ENCODE results near the gene SPTB. TPM values are rescaled to one million over a fixed set of nuclear protein-coding genes. Genes with fewer than 3 reads are reported as not detected.

The SPTB gene
- polyA plus RNA-seq, 3 donors = 15.5 to 18.8 (median 16.2) TPM

GRCh38 chr14:64856529-64857445, 22.9 kb downstream of the SPTB start:
- no peak for DNase-seq

GRCh38 chr14:64855721-64856528, 23.8 kb downstream of the SPTB start:
- no peak for DNase-seq

GRCh38 chr14:64850369-64851137, 29.2 kb downstream of the SPTB start:
- DNase-seq = no peak

- DNase-seq = no peak
Observed at GRCh38 chr14:64849940-64850339, 29.8 kb downstream of the SPTB start.

- no peak for DNase-seq
Observed at GRCh38 chr14:64848239-64848638, 31.5 kb downstream of the SPTB start.

GRCh38 chr14:64846319-64846718, 33.4 kb downstream of the SPTB start:
- DNase-seq = no peak

GRCh38 chr14:64845878-64846277, 33.8 kb downstream of the SPTB start:
- DNase-seq = peak; percentile 74

- DNase-seq = no peak
Observed at GRCh38 chr14:64844969-64845536, 34.7 kb downstream of the SPTB start.

- DNase-seq = no peak
Observed at GRCh38 chr14:64844272-64844671, 35.4 kb downstream of the SPTB start.

- DNase-seq = no peak
Observed at GRCh38 chr14:64843548-64843947, 36.2 kb downstream of the SPTB start.

GRCh38 chr14:64841772-64842750, 37.6 kb downstream of the SPTB start:
- DNase-seq = no peak

GRCh38 chr14:64841121-64841651, 38.5 kb downstream of the SPTB start:
- DNase-seq = peak; percentile 84

GRCh38 chr14:64838656-64839055, 41.1 kb downstream of the SPTB start:
- DNase-seq = no peak

- DNase-seq = no peak
Observed at GRCh38 chr14:64835431-64835830, 44.3 kb downstream of the SPTB start.

- DNase-seq = no peak
Observed at GRCh38 chr14:64834965-64835364, 44.7 kb downstream of the SPTB start.

GRCh38 chr14:64831419-64831818, 48.3 kb downstream of the SPTB start:
- DNase-seq = no peak

- no peak for DNase-seq
Observed at GRCh38 chr14:64830961-64831360, 48.7 kb downstream of the SPTB start.

- DNase-seq = no peak
Observed at GRCh38 chr14:64828071-64828470, 51.6 kb downstream of the SPTB start.

GRCh38 chr14:64826845-64827244, 52.9 kb downstream of the SPTB start:
- DNase-seq = no peak

GRCh38 chr14:64826333-64826732, 53.4 kb downstream of the SPTB start:
- DNase-seq = no peak
